HG02981 (cell line): ENCODE results near the gene GTPBP1.

Source experiments
- ATAC-seq: cut with Tn5 transposase; IDR thresholded peaks from one replicate; pipeline ENCODE4 v1.9.1; 2021; ENCODE audit warnings: mild to moderate bottlenecking, moderate library complexity; ENCODE audit not compliant: unreplicated experiment

Gene GTPBP1

DNA sequence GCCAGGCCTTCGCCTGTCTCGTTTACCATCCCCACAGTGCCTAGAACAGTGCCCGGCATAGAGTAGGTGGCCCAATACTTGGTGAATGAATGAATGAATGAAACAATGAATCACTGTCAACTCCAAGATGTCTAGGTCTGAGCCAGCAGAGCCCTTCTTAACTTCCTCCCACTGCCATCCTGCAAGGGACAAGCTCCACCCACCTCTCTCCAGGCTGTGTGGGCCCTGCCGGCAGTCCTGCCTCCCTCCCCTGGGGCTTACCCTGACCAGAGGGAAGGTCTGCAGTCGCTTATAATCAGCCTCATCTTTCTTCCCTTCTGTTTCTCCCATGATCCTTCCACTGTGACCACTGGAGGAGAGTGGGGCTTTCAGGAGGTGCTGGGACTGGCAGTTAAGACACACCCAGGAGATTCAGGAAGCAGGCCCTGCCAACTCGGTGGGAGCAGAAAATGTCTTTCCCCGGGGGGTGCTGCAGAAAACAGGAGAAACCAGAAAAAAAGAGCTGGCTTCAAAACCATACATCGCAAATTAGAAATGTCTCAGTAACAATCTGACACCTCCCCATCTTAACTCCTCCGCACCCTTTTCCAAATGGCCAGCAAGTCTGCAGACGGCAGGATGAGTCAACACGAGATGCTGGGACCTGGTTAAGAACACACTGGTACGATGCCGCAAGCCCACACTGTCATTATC, 76.8 kb downstream of the GTPBP1 start:
- ATAC-seq = no peak
